ENCODE data around the gene RRAGD.
A peak's percentile ranks its signal among the peaks of the same experiment; 100 is the strongest.

- TF ChIP-seq, protein P1, sequence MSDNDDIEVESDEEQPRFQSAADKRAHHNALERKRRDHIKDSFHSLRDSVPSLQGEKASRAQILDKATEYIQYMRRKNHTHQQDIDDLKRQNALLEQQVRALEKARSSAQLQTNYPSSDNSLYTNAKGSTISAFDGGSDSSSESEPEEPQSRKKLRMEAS (IDR thresholded peaks at IDR 0.05; ENCODE audit: low read depth, low read length): 0 out of 2 replicates have a peak, but pooled peaks have one; percentile 27
- TF ChIP-seq CTCF (IDR thresholded peaks at IDR 0.05; ENCODE audit: low read depth, low read length) (peak; percentile 98), POLR2A (IDR thresholded peaks at IDR 0.05; ENCODE audit: extremely low read depth, insufficient read length) (no peak), MYC (IDR thresholded peaks at IDR 0.05; ENCODE audit: low read depth, low read length) (no peak)
Observed at GRCh38 chr6:89371849-89372505, 40.1 kb downstream of the RRAGD start.

Measured in NB4 (cell line).